ENCODE data around the gene SPX.

- TF ChIP-seq CTCF (conservative IDR thresholded peaks at IDR 0.05) (no peak), EZH2 (IDR thresholded peaks at IDR 0.05; ENCODE audit: low read depth) (no peak)
Measured at GRCh38 chr12:21558100-21558679, 32.1 kb downstream of the SPX start.

Data from PC-9 (cell line).